Measurements from ENCODE around the gene RNASE12.
"Not testable (repeated sequence)": the region's sequence is repeated elsewhere in the genome, so short reads cannot be mapped to it uniquely, and the experiment has no call there.

RNASE12 gene

GRCh38 chr14:20583142-20583541 is 8.0 kb downstream of the RNASE12 start:
- DNase-seq (ENCODE audit: extremely low read depth in 1 of 2, low read depth in 1 of 2), result no peak

DNA sequence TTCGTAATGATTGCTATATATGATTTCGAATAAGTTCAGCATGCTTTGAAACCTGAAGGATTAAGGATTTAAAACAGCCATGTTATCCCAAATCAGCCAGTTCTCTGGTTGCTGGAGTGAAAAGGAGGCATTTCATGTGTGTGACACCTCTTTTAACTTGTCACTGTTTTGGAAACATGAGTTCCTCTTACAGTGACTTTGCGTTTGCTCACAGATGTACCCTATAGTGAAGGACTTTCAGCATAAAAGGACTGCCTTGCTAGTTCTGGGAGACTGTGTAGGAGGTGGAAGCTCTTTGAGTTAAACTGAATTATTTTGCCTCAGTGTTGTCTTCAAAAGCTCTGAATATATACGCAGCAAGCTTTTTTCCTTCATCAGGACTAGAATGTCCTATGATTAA is 10.9 kb downstream of the RNASE12 start:
- DNase-seq (ENCODE audit: extremely low read depth in 1 of 2, low read depth in 1 of 2), result no peak

- DNase-seq (ENCODE audit: extremely low read depth in 1 of 2, low read depth in 1 of 2), result no peak
These were observed 12.2 kb downstream of the RNASE12 start for GRCh38 chr14:20578784-20579502.

- DNase-seq (ENCODE audit: extremely low read depth in 1 of 2, low read depth in 1 of 2), result no peak
These were observed 12.9 kb downstream of the RNASE12 start for GRCh38 chr14:20578325-20578724.

- not testable (repeated sequence) for DNase-seq (ENCODE audit: extremely low read depth in 1 of 2, low read depth in 1 of 2)
These were observed 18.7 kb downstream of the RNASE12 start for GRCh38 chr14:20572382-20572990.

DNA sequence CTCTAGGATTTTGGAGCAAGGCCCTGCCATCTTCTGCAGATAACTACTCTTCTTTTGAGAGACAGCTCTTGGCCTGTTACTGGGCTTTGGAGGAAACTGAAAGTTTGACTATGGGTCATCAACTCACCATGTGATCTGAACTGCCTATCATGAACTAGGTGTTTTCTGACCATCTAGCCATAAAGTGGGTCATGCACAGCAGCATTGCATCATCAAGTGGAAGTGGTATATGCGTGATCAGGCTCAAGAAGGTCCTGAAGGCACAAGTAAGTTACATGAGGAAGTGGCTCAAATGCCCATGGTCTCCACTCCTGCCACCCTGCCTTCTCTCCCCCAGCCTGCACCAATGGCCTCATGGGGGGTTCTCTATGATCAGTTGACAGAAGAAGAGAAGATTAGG is 20.5 kb downstream of the RNASE12 start:
- DNase-seq (ENCODE audit: extremely low read depth in 1 of 2, low read depth in 1 of 2), result not testable (repeated sequence)

GRCh38 chr14:20569865-20570264 is 21.3 kb downstream of the RNASE12 start:
- not testable (repeated sequence) for DNase-seq (ENCODE audit: extremely low read depth in 1 of 2, low read depth in 1 of 2)

GRCh38 chr14:20569066-20569465 is 22.1 kb downstream of the RNASE12 start:
- no peak for DNase-seq (ENCODE audit: extremely low read depth in 1 of 2, low read depth in 1 of 2)

GRCh38 chr14:20568393-20568792 is 22.8 kb downstream of the RNASE12 start:
- DNase-seq (ENCODE audit: extremely low read depth in 1 of 2, low read depth in 1 of 2), result no peak

DNA sequence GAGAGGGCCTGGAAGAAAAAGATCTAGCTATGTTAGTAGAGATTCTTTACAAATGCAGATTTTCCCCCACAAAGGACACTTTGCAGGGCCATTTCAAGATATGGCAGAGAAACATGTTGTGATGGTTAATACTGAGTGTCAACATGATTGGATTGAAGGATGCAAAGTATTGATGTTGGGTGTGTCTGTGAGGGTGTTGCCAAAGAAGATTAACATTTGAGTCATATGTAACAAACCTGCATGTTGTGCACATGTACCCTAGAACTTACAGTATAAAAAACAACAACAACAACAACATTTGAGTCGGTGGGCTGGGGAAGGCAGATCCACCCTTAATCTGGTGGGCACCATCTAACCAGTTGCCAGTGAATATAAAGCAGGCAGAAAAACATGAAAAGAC is 24.0 kb downstream of the RNASE12 start:
- DNase-seq (ENCODE audit: extremely low read depth in 1 of 2, low read depth in 1 of 2), result not testable (repeated sequence)

- no peak for DNase-seq (ENCODE audit: extremely low read depth in 1 of 2, low read depth in 1 of 2)
These were observed 26.6 kb downstream of the RNASE12 start for GRCh38 chr14:20564501-20564997.

- DNase-seq (ENCODE audit: extremely low read depth in 1 of 2, low read depth in 1 of 2), result no peak
These were observed 27.2 kb downstream of the RNASE12 start for GRCh38 chr14:20563971-20564370.

- DNase-seq (ENCODE audit: extremely low read depth in 1 of 2, low read depth in 1 of 2), result no peak
These were observed 30.2 kb downstream of the RNASE12 start, which contains the start of gene RNASE9 for GRCh38 chr14:20560961-20561360. RNASE9 (minus strand) TSS chr14:20561047.

- DNase-seq (ENCODE audit: extremely low read depth in 1 of 2, low read depth in 1 of 2), result no peak
These were observed 31.7 kb downstream of the RNASE12 start for GRCh38 chr14:20559461-20559904.

DNA sequence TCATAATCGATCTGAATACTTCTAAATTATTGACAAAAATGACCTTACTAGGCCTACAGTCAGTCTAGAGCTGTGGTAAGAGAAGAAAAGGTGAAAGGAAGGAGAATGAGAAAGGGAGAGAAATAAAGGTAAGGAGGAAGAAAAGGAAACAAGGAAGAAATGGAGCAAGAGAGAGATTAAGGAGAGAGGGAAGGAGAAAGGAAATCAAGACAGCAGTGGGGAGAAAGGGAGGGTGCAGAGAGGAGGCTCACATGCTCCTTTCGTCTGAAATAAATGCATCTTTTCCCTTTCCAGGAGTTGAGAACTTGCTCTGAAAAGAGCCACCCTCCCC is 34.0 kb downstream of the RNASE12 start:
- DNase-seq (ENCODE audit: extremely low read depth in 1 of 2, low read depth in 1 of 2), result no peak

DNA sequence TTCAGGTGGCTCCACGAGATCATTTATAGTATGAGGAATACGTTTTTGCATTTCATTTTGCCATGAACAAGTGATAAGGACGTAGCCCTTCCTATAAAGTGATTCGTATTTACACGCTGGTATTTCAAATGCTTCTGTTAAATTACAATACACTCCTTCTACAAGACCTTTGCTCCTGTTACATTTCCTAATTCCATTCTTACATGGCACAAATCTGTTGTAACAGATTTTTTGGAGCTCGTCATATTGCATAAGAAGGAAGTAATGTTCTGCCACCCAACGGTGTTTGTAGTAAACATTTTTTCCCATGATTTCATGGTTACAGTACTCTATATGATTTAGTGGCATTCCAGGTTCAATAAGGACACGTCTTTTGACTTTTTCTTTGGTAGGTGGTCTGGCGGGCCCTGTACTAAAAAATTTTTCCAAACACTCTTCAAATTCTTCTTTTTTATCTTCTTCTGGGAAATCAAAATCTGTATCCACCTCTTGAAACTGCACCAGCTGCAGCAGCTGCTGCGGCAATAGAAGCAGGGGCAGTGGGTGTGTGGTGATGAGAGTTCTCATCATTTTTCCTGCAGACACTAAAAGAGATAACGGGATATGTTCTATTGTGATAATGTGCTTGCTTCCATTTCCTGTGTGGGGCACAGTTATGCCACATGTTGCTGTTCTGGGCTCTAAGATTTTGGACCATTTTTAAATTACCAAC is 34.5 kb downstream of the RNASE12 start:
- no peak for DNase-seq (ENCODE audit: extremely low read depth in 1 of 2, low read depth in 1 of 2)

DNA sequence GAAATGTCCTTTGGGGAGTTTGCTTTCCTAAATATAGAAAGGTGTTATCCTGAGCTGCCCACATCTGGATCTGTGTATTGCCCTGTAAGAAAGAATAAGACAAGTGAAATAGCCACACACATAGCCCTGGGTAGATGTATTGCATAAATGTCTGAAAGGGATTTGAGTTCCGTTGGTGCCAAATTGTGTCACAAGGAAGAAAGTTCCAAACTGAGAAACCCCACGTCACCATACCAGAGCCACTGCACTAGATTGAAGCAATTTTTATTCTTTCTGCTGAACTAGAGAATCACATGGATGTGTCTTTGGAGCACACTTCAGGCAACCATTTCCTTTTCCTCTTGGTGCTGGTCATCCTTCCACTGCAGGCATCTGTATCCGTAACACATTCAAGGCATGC is 35.3 kb downstream of the RNASE12 start:
- DNase-seq (ENCODE audit: extremely low read depth in 1 of 2, low read depth in 1 of 2), result no peak

GRCh38 chr14:20553024-20553423 is 38.2 kb downstream of the RNASE12 start:
- DNase-seq (ENCODE audit: extremely low read depth in 1 of 2, low read depth in 1 of 2), result no peak

DNA sequence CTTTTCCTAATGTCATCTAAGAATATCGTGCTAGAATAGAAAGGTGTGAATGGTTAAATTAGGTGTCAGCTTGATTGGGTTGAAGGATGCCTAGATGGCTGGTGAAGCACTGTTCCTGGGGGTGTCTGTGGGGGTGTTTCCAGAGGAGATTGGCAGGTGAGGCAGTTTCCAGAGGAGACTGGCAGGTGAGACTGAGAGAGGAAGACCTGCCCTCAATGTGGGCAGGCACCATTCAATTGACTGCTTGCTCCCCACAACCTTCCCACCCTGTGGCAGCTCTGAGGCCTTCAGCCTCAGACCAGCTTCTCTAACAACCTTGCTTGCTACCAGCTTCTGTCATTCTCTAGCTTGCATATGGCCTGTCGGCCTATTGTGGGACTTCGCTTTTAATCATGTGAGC is 39.6 kb downstream of the RNASE12 start:
- no peak for DNase-seq (ENCODE audit: extremely low read depth in 1 of 2, low read depth in 1 of 2)

GRCh38 chr14:20550926-20551325 is 40.2 kb downstream of the RNASE12 start:
- DNase-seq (ENCODE audit: extremely low read depth in 1 of 2, low read depth in 1 of 2), result no peak

- no peak for DNase-seq (ENCODE audit: extremely low read depth in 1 of 2, low read depth in 1 of 2)
These were observed 42.6 kb downstream of the RNASE12 start for GRCh38 chr14:20548414-20549158.
